ENCODE results near the gene MYBPC3. TPM values are rescaled to one million over a fixed set of nuclear protein-coding genes. Genes with fewer than 3 reads are reported as not detected.

Gene MYBPC3
- total and polyA plus RNA-seq, 4 donors = 0.89 to 3.4 (median 1.0) TPM

DNA sequence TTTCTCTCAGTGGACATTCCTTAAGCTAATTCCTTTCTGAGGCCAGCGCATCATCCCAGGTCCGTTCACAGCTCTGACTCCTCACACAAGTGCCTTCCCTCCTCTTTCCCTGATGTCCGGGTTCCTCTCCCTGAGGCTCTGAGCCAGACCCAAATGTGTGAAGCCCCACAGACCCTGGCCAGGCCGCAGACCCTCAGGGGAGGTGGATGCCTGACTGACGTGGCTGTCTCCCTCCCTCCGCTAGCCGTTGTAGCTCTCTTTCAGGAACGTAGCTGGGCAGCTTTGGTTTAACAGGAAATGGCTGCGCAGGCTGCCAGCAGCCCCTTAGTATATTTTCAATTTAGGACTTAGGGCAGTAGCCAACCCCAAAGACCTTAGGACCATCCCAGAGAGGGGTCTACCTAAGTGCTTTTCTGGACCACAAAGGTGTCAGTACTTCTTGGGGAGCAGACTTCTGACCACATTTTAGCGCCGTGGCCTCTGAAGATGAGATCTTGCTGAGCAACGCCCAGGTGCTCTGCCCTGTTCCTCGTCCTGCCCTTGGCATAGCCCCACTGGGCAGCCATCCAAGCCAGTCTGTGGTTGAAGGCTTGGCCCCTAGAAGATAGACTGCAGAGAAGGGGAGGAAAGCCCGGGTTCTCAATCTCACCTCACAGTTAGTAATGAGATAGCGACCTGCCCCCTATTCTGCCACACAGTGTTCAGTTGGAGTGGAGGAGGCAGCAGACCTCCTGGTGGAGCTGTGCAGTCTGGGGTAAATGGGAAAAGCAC lies 27.0 kb downstream of the MYBPC3 start:
- Histone ChIP-seq H3K27ac (ENCODE audit: low read depth in 1 of 2, low read length in 1 of 2) (no peak overlapping the region), H3K4me1 (ENCODE audit: control insufficient read depth in 5 of 5, insufficient read depth in 5 of 5, low read length in 5 of 5) (peaks cover 0 to 3% (median 0%) of the 10 kb centered on the region in 5 donors), H3K9ac (ENCODE audit: insufficient read depth in 1 of 2, low read length in 2 of 2) (no peak overlapping the region), H3K4me3 (no peak overlapping the region), H3K36me3 (ENCODE audit: control insufficient read depth in 4 of 4, insufficient read depth in 4 of 4, low read length in 4 of 4) (peaks cover 0 to 58% (median 26%) of the 10 kb centered on the region in 4 donors), H3K9me3 (ENCODE audit: control insufficient read depth in 4 of 4, insufficient read depth in 3 of 4, low read length in 3 of 4) (no peaks in the 10 kb centered on the region), H3K27me3 (ENCODE audit: control insufficient read depth in 3 of 3, insufficient read depth in 3 of 3, low read length in 2 of 3) (no peaks in the 10 kb centered on the region)
- ATAC-seq (ENCODE audit: insufficient read depth, low FRiP score) = no peak
- TF ChIP-seq, protein P1, sequence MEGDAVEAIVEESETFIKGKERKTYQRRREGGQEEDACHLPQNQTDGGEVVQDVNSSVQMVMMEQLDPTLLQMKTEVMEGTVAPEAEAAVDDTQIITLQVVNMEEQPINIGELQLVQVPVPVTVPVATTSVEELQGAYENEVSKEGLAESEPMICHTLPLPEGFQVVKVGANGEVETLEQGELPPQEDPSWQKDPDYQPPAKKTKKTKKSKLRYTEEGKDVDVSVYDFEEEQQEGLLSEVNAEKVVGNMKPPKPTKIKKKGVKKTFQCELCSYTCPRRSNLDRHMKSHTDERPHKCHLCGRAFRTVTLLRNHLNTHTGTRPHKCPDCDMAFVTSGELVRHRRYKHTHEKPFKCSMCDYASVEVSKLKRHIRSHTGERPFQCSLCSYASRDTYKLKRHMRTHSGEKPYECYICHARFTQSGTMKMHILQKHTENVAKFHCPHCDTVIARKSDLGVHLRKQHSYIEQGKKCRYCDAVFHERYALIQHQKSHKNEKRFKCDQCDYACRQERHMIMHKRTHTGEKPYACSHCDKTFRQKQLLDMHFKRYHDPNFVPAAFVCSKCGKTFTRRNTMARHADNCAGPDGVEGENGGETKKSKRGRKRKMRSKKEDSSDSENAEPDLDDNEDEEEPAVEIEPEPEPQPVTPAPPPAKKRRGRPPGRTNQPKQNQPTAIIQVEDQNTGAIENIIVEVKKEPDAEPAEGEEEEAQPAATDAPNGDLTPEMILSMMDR (IDR thresholded peaks at IDR 0.05; ENCODE audit: control extremely low read depth, extremely low read depth) = no peak
- no peak for DNase-seq
- 56 to 72% methylated on average over 15 of the region's 15 CpGs for WGBS, 2 donors

DNA sequence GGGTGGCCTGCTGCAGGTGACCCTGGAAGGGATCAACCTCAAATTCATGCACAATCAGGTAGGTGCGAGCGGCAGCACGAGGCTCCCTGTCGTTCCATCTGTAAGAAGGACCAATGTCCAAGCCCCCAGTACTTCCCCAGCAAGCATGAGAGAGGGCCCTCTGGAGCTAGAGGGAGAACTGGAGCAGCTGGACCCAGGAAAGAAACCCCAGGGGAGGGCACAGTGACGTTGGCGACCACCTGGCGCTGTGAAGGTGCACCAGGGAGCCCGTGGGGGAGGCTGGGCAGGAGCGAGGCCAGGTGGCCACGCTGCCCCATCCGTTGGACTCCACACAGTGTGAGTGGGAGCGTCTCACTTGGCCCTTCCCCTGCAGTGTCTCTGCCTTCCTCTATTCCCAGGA lies 28.0 kb downstream of the MYBPC3 start:
- TF ChIP-seq, protein P1 (IDR thresholded peaks at IDR 0.05; ENCODE audit: control extremely low read depth, extremely low read depth) = no peak
- Histone ChIP-seq H3K27ac (ENCODE audit: low read depth in 1 of 2, low read length in 1 of 2) (no peak overlapping the region), H3K4me3 (no peak overlapping the region), H3K27me3 (ENCODE audit: control insufficient read depth in 3 of 3, insufficient read depth in 3 of 3, low read length in 2 of 3) (no peaks in the 10 kb centered on the region), H3K4me1 (ENCODE audit: control insufficient read depth in 5 of 5, insufficient read depth in 5 of 5, low read length in 5 of 5) (peaks cover 0 to under 1% (median 0%) of the 10 kb centered on the region in 5 donors), H3K9ac (ENCODE audit: insufficient read depth in 1 of 2, low read length in 2 of 2) (no peak overlapping the region), H3K9me3 (ENCODE audit: control insufficient read depth in 4 of 4, insufficient read depth in 3 of 4, low read length in 3 of 4) (no peaks in the 10 kb centered on the region), H3K36me3 (ENCODE audit: control insufficient read depth in 4 of 4, insufficient read depth in 4 of 4, low read length in 4 of 4) (peaks cover 0 to 51% (median 25%) of the 10 kb centered on the region in 4 donors)
- whole genome bisulfite sequencing, 2 donors = 89 to 93% methylated on average over 12 of the region's 12 CpGs
- ATAC-seq (ENCODE audit: insufficient read depth, low FRiP score) (no peak), DNase-seq (no peak)

DNA sequence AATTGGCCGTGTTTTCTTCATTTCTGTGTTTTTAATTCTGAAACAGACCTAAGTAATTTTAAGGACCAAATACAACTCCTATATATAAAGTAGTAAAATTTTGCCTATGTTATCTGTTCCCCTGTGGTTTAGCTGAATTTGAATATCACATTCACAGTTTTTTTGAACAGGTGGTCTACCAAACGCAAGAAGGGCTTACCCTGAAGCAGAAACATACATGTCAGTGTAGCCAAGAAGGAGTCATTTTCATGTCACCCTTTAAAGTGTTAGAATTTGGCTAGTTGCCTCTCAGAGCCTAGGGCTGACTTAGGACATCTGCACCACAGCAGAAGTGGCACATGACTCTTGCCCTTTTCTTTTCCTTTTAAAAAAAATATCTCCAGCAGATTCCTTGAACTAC lies 34.3 kb downstream of the MYBPC3 start:
- ATAC-seq (ENCODE audit: insufficient read depth, low FRiP score) = no peak
- 89 to 92% methylated on average over 2 of the region's 2 CpGs for WGBS, 2 donors
- TF ChIP-seq, protein P1 (IDR thresholded peaks at IDR 0.05; ENCODE audit: control extremely low read depth, extremely low read depth) = no peak

More for the DNA sequence above, 34.3 kb downstream of the MYBPC3 start:
- H3K9ac ChIP-seq (ENCODE audit: insufficient read depth in 1 of 2, low read length in 2 of 2) = no peak overlapping the region
- H3K36me3 ChIP-seq (ENCODE audit: control insufficient read depth in 4 of 4, insufficient read depth in 4 of 4, low read length in 4 of 4) = peaks cover 6 to 27% (median 25%) of the 10 kb centered on the region in 4 donors
- no peak overlapping the region for H3K4me3 ChIP-seq
- no peaks in the 10 kb centered on the region for H3K27me3 ChIP-seq (ENCODE audit: control insufficient read depth in 3 of 3, insufficient read depth in 3 of 3, low read length in 2 of 3)
- H3K27ac ChIP-seq (ENCODE audit: low read depth in 1 of 2, low read length in 1 of 2) = no peak overlapping the region
- peaks cover 0 to 2% (median 0%) of the 10 kb centered on the region in 5 donors for H3K4me1 ChIP-seq (ENCODE audit: control insufficient read depth in 5 of 5, insufficient read depth in 5 of 5, low read length in 5 of 5)
- DNase-seq = no peak
- H3K9me3 ChIP-seq (ENCODE audit: control insufficient read depth in 4 of 4, insufficient read depth in 3 of 4, low read length in 3 of 4) = no peaks in the 10 kb centered on the region
